GM10248 (cell line): ENCODE data around the gene RREB1.

Experiments used
- CTCF ChIA-PET: fragments of 300-600 bp; sonication (Branson Sonifier 250); formaldehyde crosslinking; extraction: SDS; loops from one replicate; lab custom pipeline; 2021; ENCODE audit warnings: antibody characterized with exemption; lab: Yijun Ruan, JAX
- POLR2A ChIA-PET: fragments of 350-650 bp; sonication (Branson Sonifier 250); formaldehyde crosslinking; extraction: SDS; loops from one replicate; lab custom pipeline; 2020; ENCODE audit warnings: antibody characterized with exemption; lab: Yijun Ruan, JAX
- DNase-seq: peaks from one replicate; pipeline ENCODE4 v3.0.0; 2012; ENCODE audit errors: extremely low spot score
- TF ChIP-seq, protein P1 (sequence below): IDR thresholded peaks from 2 replicates; pipeline ENCODE4 v1.5.1; 2012; ENCODE audit warnings: mild to moderate bottlenecking, low read depth; ENCODE audit errors: extremely low read depth, missing control alignments, control extremely low read depth

The RREB1 gene

DNA sequence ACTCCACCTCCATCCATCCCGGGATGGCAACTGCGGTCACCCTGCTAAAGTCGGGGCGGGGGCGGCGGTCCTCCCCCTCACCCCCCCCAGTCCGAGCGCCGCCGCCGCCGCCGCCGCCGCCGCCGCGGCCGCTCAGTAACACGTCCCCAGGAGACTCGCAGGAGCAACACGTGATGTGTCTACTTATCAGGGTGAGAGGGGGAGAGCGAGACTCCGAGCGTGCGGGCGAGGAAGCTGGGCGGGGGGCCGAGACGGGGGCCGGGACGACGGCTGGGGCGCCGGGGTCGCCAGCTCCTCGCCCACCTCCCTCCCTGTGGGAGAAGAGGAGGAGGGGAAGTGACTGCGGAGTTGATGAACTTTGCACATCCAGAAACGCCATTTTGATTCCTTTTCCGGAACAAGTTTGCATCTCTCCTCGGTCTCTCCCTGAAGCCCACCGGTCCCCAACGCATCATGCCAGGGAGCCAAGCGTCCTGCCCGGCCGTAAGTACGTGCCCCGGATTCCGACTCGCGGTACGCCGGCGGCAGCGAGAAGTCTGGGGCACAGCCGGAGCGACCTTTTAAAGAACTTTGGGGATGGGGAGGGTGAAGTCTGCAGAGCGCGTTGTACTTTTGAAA is at the start of gene RREB1:
RREB1 (plus strand) TSS at position 384 of the 618 bp plus-strand sequence. CDS start 73,951 bp downstream, outside the sequence.
- TF ChIP-seq, protein P1, sequence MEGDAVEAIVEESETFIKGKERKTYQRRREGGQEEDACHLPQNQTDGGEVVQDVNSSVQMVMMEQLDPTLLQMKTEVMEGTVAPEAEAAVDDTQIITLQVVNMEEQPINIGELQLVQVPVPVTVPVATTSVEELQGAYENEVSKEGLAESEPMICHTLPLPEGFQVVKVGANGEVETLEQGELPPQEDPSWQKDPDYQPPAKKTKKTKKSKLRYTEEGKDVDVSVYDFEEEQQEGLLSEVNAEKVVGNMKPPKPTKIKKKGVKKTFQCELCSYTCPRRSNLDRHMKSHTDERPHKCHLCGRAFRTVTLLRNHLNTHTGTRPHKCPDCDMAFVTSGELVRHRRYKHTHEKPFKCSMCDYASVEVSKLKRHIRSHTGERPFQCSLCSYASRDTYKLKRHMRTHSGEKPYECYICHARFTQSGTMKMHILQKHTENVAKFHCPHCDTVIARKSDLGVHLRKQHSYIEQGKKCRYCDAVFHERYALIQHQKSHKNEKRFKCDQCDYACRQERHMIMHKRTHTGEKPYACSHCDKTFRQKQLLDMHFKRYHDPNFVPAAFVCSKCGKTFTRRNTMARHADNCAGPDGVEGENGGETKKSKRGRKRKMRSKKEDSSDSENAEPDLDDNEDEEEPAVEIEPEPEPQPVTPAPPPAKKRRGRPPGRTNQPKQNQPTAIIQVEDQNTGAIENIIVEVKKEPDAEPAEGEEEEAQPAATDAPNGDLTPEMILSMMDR: no peak
- CTCF ChIA-PET: interaction anchor here (1.2 kb wide), 1 partner anchor 431 kb away, joined by 3 read pairs; no protein-coding TSS in a partner anchor
- POLR2A ChIA-PET: interaction anchor here (1.3 kb wide), 1 partner anchor 34 kb away, joined by 3 read pairs; no protein-coding TSS in a partner anchor
- DNase-seq: peak; percentile 85

GRCh38 chr6:7058250-7058923 is 49.4 kb upstream of the RREB1 start:
- TF ChIP-seq, protein P1: no peak
- ChIA-PET POLR2A (no interaction called here), CTCF (interaction anchor here (0.9 to 1.2 kb wide), 6 partner anchors 8 to 79 kb away, joined by 3 to 4 read pairs (median 3); no protein-coding TSS in a partner anchor)
- DNase-seq: no peak

GRCh38 chr6:7060769-7061516 is 46.8 kb upstream of the RREB1 start:
- ChIA-PET POLR2A (no interaction called here), CTCF (no interaction called here)
- TF ChIP-seq, protein P1: no peak
- DNase-seq: no peak

GRCh38 chr6:7062451-7063162 is 45.2 kb upstream of the RREB1 start:
- TF ChIP-seq, protein P1: no peak
- ChIA-PET CTCF (no interaction called here), POLR2A (no interaction called here)
- no peak for DNase-seq

- CTCF ChIA-PET: interaction anchor here (0.8 to 1.2 kb wide), 3 partner anchors 9 to 21 kb away, joined by 4 read pairs; no protein-coding TSS in a partner anchor
- POLR2A ChIA-PET: no interaction called here
- DNase-seq: no peak
Observed at GRCh38 chr6:7067305-7067704, 40.5 kb upstream of the RREB1 start.

More at GRCh38 chr6:7067305-7067704, 40.5 kb upstream of the RREB1 start:
- TF ChIP-seq, protein P1: no peak
